HepG2 (cell line): ENCODE data around the gene COG8. TPM values are rescaled to one million over a fixed set of nuclear protein-coding genes. Genes with fewer than 3 reads are reported as not detected.

Source experiments
- FOXK1 ChIP-seq: sonication (generic); formaldehyde crosslinking; IDR thresholded peaks from 2 replicates; pipeline ENCODE4 v1.4.0; 2020; ENCODE audit warnings: low read depth, missing genetic modification reagents, borderline replicate concordance
- HMGXB3 ChIP-seq: sonication (generic); formaldehyde crosslinking; IDR thresholded peaks from 2 replicates; pipeline ENCODE4 v1.4.0; 2020; ENCODE audit warnings: missing genetic modification reagents, borderline replicate concordance
- JUNB ChIP-seq: sonication (generic); formaldehyde crosslinking; IDR thresholded peaks from 2 replicates; pipeline ENCODE4 v1.8.0; 2022; ENCODE audit warnings: missing genetic modification reagents, mild to moderate bottlenecking, borderline replicate concordance
- RARG ChIP-seq: sonication (generic); formaldehyde crosslinking; IDR thresholded peaks from 2 replicates; pipeline ENCODE4 v1.4.0; 2020; ENCODE audit warnings: low read depth, mild to moderate bottlenecking, missing genetic modification reagents
- SRSF4 ChIP-seq: fragments of 200-400 bp; formaldehyde crosslinking; IDR thresholded peaks from one replicate; pipeline ENCODE4 v1.6.1; 2018; ENCODE audit warnings: mild to moderate bottlenecking, low read depth, low read length, moderate library complexity; ENCODE audit not compliant: poor library complexity, severe bottlenecking
- ZBTB20 ChIP-seq: sonication (generic); formaldehyde crosslinking; IDR thresholded peaks from 2 replicates; pipeline ENCODE4 v1.8.1; 2023; ENCODE audit warnings: missing genetic modification reagents, low read depth, mild to moderate bottlenecking, borderline replicate concordance
- ZNF207 ChIP-seq: fragments of 450-650 bp; IDR thresholded peaks from 2 replicates; pipeline ENCODE4 v1.6.1; 2016; ENCODE audit warnings: antibody characterized with exemption, borderline replicate concordance
- ZNF337 ChIP-seq: sonication (generic); formaldehyde crosslinking; IDR thresholded peaks from 2 replicates; pipeline ENCODE4 v1.5.1; 2020; ENCODE audit warnings: missing genetic modification reagents, low read depth, mild to moderate bottlenecking, borderline replicate concordance
- ZNF343 ChIP-seq: sonication (generic); formaldehyde crosslinking; IDR thresholded peaks from 2 replicates; pipeline ENCODE4 v1.4.0; 2020; ENCODE audit warnings: mild to moderate bottlenecking, missing genetic modification reagents
- ZNF556 ChIP-seq: sonication (generic); formaldehyde crosslinking; IDR thresholded peaks from 2 replicates; pipeline ENCODE4 v1.4.0; 2020; ENCODE audit warnings: mild to moderate bottlenecking, missing genetic modification reagents, borderline replicate concordance
- ZSCAN12 ChIP-seq: sonication (generic); formaldehyde crosslinking; IDR thresholded peaks from 2 replicates; pipeline ENCODE4 v1.9.0; 2021; ENCODE audit warnings: mild to moderate bottlenecking, missing genetic modification reagents
- ZSCAN29 ChIP-seq: sonication (generic); formaldehyde crosslinking; conservative IDR thresholded peaks from 2 replicates; pipeline ENCODE4 v1.4.0; 2020; ENCODE audit warnings: mild to moderate bottlenecking, missing genetic modification reagents
- polyA plus RNA-seq, 8 experiments: library from polyadenylated mRNA; depleted of rRNA in 3 of 8; stranded (reverse) in 7 of 8; unstranded in 1 of 8; fragments of >200 nt; fragmentation: Illumina TruSeq in 4 of 8; extraction: Trizol in 4 of 8; gene quantifications; 2 replicates each; pipeline versions ENCODE4 v1.2.1 to v1.2.3, GENCODE V29; 2011 to 2016; ENCODE audit warnings: low read depth in 4 of 8, missing spikeins in 1 of 8, mixed read lengths in 1 of 8; ENCODE audit not compliant: insufficient read depth in 1 of 8
- total RNA-seq, 5 experiments: library from RNA; depleted of rRNA; stranded (reverse); fragments of >200 nt; fragmentation: Illumina TruSeq; extraction: Trizol; gene quantifications; 2 replicates each; pipeline ENCODE4 v1.2.3, GENCODE V29; 2016; ENCODE audit warnings: low read depth in 1 of 5
- TF ChIP-seq, protein P1 (sequence below): sonication (generic); formaldehyde crosslinking; IDR thresholded peaks from 2 replicates; pipeline ENCODE4 v1.4.0; 2020; ENCODE audit warnings: missing genetic modification reagents, borderline replicate concordance
- TF ChIP-seq, protein P2 (sequence below): sonication (generic); formaldehyde crosslinking; IDR thresholded peaks from 2 replicates; pipeline ENCODE4 v1.4.0; 2020; ENCODE audit warnings: missing genetic modification reagents, mild to moderate bottlenecking, borderline replicate concordance
- TF ChIP-seq, protein P3 (sequence below): IDR thresholded peaks from 2 replicates; pipeline ENCODE4 v1.6.1; 2016; ENCODE audit warnings: low read depth, borderline replicate concordance

The COG8 gene
- total and polyA plus RNA-seq, 2 of the 13 experiments (the other 11 are each of a cell fraction or from before 2014, with no cell fraction given): 45.5 to 52.1 TPM

DNA sequence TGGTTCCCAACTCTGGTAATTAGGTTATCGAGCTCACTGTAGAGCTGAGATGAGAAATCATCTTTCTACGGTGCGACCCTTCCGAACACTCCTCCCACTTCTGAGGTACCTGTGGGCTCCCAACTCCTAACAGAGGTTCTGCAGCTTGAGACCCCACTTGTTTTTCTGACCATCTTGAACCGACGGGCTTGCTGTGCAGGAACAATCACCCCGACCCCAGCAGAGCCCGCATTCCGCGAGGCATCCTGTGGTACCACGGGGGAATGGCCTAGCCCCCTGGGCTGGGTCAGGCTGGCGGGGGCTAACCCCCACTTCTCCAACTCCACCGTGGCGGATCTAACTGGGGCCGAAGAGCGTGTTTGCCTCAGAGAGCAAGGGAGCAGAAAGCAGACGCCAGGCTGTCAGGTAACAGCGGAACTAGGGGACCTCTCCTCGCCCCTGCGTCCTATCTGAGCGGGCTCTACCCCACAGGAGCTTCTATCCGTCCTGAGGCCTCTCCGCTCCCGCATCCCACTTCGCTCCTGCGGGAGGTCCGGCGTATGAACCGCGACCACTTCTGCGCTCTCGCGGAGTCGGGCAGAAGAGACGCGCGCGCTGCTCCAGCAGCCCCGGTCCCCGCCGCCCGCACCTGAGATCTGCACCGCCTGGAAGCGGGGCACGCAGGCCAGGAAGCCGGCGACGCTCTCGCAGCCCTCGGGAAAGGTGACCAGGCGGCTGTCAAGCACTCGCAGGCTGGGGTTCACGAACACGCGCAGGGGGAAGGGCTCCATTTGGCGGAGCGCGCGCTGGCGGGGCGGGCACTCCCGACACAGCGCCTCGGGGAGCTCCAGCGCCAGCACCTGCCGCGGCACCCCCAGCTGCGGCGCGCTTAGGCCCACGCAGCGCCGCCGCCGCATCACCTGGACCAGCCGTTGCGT lies 9.7 kb downstream of the COG8 start (continued):
- TF ChIP-seq, protein P1, sequence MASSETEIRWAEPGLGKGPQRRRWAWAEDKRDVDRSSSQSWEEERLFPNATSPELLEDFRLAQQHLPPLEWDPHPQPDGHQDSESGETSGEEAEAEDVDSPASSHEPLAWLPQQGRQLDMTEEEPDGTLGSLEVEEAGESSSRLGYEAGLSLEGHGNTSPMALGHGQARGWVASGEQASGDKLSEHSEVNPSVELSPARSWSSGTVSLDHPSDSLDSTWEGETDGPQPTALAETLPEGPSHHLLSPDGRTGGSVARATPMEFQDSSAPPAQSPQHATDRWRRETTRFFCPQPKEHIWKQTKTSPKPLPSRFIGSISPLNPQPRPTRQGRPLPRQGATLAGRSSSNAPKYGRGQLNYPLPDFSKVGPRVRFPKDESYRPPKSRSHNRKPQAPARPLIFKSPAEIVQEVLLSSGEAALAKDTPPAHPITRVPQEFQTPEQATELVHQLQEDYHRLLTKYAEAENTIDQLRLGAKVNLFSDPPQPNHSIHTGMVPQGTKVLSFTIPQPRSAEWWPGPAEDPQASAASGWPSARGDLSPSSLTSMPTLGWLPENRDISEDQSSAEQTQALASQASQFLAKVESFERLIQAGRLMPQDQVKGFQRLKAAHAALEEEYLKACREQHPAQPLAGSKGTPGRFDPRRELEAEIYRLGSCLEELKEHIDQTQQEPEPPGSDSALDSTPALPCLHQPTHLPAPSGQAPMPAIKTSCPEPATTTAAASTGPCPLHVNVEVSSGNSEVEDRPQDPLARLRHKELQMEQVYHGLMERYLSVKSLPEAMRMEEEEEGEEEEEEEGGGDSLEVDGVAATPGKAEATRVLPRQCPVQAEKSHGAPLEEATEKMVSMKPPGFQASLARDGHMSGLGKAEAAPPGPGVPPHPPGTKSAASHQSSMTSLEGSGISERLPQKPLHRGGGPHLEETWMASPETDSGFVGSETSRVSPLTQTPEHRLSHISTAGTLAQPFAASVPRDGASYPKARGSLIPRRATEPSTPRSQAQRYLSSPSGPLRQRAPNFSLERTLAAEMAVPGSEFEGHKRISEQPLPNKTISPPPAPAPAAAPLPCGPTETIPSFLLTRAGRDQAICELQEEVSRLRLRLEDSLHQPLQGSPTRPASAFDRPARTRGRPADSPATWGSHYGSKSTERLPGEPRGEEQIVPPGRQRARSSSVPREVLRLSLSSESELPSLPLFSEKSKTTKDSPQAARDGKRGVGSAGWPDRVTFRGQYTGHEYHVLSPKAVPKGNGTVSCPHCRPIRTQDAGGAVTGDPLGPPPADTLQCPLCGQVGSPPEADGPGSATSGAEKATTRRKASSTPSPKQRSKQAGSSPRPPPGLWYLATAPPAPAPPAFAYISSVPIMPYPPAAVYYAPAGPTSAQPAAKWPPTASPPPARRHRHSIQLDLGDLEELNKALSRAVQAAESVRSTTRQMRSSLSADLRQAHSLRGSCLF: no peak
- TF ChIP-seq, protein P2, sequence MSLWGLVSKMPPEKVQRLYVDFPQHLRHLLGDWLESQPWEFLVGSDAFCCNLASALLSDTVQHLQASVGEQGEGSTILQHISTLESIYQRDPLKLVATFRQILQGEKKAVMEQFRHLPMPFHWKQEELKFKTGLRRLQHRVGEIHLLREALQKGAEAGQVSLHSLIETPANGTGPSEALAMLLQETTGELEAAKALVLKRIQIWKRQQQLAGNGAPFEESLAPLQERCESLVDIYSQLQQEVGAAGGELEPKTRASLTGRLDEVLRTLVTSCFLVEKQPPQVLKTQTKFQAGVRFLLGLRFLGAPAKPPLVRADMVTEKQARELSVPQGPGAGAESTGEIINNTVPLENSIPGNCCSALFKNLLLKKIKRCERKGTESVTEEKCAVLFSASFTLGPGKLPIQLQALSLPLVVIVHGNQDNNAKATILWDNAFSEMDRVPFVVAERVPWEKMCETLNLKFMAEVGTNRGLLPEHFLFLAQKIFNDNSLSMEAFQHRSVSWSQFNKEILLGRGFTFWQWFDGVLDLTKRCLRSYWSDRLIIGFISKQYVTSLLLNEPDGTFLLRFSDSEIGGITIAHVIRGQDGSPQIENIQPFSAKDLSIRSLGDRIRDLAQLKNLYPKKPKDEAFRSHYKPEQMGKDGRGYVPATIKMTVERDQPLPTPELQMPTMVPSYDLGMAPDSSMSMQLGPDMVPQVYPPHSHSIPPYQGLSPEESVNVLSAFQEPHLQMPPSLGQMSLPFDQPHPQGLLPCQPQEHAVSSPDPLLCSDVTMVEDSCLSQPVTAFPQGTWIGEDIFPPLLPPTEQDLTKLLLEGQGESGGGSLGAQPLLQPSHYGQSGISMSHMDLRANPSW: no peak
- TF ChIP-seq ZNF343 (CRISPR knock-in tag) (no peak), FOXK1 (no peak), ZBTB20 (CRISPR knock-in tag) (peak; percentile 52; the same call in 1 of the 2 replicates), JUNB (CRISPR knock-in tag) (no peak), SRSF4 (peak; percentile 63), ZSCAN29 (CRISPR knock-in tag) (no peak), ZNF337 (no peak), HMGXB3 (CRISPR knock-in tag) (no peak; the same call in 1 of the 2 replicates), ZNF207 (no peak), ZSCAN12 (CRISPR knock-in tag) (no peak), RARG (CRISPR knock-in tag) (no peak), ZNF556 (no peak)
- TF ChIP-seq, protein P3, sequence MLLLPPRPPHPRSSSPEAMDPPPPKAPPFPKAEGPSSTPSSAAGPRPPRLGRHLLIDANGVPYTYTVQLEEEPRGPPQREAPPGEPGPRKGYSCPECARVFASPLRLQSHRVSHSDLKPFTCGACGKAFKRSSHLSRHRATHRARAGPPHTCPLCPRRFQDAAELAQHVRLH (CRISPR knock-in tag): no peak
